IMR-90 (cell line): ENCODE measurements around the gene TCF12.

ENCODE experiments used
- BHLHE40 ChIP-seq: fragments of 150-350 bp; IDR thresholded peaks from 2 replicates; pipeline ENCODE4 v1.6.1; 2016; ENCODE audit warnings: mild to moderate bottlenecking, low read depth, low read length
- CEBPB ChIP-seq: IDR thresholded peaks from 2 replicates; pipeline ENCODE4 v1.6.1; 2012; ENCODE audit warnings: low read depth, low read length, improper control_type of control experiment
- CTCF ChIP-seq: conservative IDR thresholded peaks from 2 replicates; pipeline ENCODE4 v1.5.1; 2012; ENCODE audit warnings: mild to moderate bottlenecking, low read depth, low read length, improper control_type of control experiment
- FOS ChIP-seq: fragments of 150-350 bp; IDR thresholded peaks from 2 replicates; pipeline ENCODE4 v1.6.1; 2016; ENCODE audit warnings: low read depth, low read length
- MAFK ChIP-seq: IDR thresholded peaks from 2 replicates; pipeline ENCODE4 v1.6.1; 2012; ENCODE audit warnings: low read depth, low read length, improper control_type of control experiment
- MAZ ChIP-seq: IDR thresholded peaks from 2 replicates; pipeline ENCODE4 v1.6.1; 2012; ENCODE audit warnings: low read depth, mild to moderate bottlenecking, low read length, improper control_type of control experiment, moderate library complexity, borderline replicate concordance
- MXI1 ChIP-seq: IDR thresholded peaks from 2 replicates; pipeline ENCODE4 v1.6.1; 2012; ENCODE audit warnings: low read depth, mild to moderate bottlenecking, low read length, moderate library complexity, borderline replicate concordance
- POLR2A ChIP-seq: IDR thresholded peaks from 2 replicates; pipeline ENCODE4 v1.6.1; 2012; ENCODE audit warnings: mild to moderate bottlenecking, low read depth, low read length
- RAD21 ChIP-seq: IDR thresholded peaks from 2 replicates; pipeline ENCODE4 v1.6.1; 2012; ENCODE audit warnings: low read length, improper control_type of control experiment
- RCOR1 ChIP-seq: IDR thresholded peaks from 2 replicates; pipeline ENCODE4 v1.6.1; 2012; ENCODE audit warnings: mild to moderate bottlenecking, low read length, improper control_type of control experiment; ENCODE audit not compliant: insufficient replicate concordance
- RFX5 ChIP-seq: IDR thresholded peaks from 2 replicates; pipeline ENCODE4 v1.8.0; 2012; ENCODE audit warnings: low read depth, mild to moderate bottlenecking, low read length, moderate library complexity
- SMC3 ChIP-seq: fragments of 150-350 bp; IDR thresholded peaks from 2 replicates; pipeline ENCODE4 v1.6.1; 2016; ENCODE audit warnings: low read depth, mild to moderate bottlenecking, antibody characterized with exemption, low read length, moderate library complexity
- TF ChIP-seq, protein P1 (sequence below): fragments of 150-350 bp; IDR thresholded peaks from 2 replicates; pipeline ENCODE4 v1.6.1; 2017; ENCODE audit warnings: mild to moderate bottlenecking, antibody characterized with exemption, low read length, low read depth
- TF ChIP-seq, protein P2 (sequence below): fragments of 150-350 bp; IDR thresholded peaks from 2 replicates; pipeline ENCODE4 v1.6.1; 2016; ENCODE audit warnings: low read depth, mild to moderate bottlenecking, low read length, moderate library complexity, borderline replicate concordance

DNA sequence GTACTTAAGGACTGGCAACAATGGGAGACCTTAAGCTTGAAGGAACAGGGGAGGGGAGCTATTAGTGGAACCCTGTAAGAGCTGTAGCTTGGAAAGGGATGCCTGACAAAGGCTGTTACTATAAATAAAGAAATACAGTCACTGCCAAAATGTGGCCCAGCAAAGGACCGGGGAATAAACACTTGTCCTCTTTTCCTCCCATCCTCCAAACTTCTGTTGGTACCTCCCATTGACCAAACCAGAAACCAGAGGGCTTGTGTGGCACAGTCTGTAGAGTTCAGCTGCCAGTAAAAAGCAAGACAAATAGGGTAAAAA lies 25.1 kb upstream of the TCF12 start:
- TF ChIP-seq, protein P1, sequence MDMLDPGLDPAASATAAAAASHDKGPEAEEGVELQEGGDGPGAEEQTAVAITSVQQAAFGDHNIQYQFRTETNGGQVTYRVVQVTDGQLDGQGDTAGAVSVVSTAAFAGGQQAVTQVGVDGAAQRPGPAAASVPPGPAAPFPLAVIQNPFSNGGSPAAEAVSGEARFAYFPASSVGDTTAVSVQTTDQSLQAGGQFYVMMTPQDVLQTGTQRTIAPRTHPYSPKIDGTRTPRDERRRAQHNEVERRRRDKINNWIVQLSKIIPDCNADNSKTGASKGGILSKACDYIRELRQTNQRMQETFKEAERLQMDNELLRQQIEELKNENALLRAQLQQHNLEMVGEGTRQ = no peak
- TF ChIP-seq CTCF (no peak), RFX5 (no peak), POLR2A (no peak), MXI1 (no peak), MAFK (no peak), CEBPB (no peak), RCOR1 (no peak), MAZ (no peak), RAD21 (no peak), FOS (no peak), SMC3 (no peak), BHLHE40 (no peak)
- TF ChIP-seq, protein P2, sequence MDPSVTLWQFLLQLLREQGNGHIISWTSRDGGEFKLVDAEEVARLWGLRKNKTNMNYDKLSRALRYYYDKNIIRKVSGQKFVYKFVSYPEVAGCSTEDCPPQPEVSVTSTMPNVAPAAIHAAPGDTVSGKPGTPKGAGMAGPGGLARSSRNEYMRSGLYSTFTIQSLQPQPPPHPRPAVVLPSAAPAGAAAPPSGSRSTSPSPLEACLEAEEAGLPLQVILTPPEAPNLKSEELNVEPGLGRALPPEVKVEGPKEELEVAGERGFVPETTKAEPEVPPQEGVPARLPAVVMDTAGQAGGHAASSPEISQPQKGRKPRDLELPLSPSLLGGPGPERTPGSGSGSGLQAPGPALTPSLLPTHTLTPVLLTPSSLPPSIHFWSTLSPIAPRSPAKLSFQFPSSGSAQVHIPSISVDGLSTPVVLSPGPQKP = no peak
